ENCODE data around the gene CD24.

DNA sequence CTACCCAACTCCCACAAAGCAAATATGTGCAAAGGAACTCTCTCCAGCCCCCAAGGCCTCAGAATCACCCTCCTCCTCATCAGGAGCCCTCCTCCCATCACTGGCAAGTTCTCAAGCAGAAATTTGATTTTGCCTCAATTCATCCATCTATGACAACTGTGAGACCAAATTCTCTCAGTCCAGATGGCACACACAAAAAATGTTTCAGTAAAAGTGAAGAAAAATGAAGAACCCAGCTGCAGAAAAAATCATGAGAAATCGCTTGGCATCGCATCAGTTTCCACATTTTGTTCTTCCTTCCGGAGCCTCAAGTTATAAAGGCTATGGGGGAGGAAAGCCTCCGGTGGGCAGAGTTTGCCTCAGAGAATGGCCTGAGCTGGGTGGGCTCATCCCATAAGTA lies 6.4 kb upstream of the CD24 start:
- TF ChIP-seq CTCF (IDR thresholded peaks at IDR 0.05) (no peak), POLR2A (IDR thresholded peaks at IDR 0.05) (no peak)

Measured in uterus (tissue), 2 donors.